ENCODE data around the gene MOB3C.
A peak's percentile ranks its signal among the peaks of the same experiment; 100 is the strongest.

The MOB3C gene

DNA sequence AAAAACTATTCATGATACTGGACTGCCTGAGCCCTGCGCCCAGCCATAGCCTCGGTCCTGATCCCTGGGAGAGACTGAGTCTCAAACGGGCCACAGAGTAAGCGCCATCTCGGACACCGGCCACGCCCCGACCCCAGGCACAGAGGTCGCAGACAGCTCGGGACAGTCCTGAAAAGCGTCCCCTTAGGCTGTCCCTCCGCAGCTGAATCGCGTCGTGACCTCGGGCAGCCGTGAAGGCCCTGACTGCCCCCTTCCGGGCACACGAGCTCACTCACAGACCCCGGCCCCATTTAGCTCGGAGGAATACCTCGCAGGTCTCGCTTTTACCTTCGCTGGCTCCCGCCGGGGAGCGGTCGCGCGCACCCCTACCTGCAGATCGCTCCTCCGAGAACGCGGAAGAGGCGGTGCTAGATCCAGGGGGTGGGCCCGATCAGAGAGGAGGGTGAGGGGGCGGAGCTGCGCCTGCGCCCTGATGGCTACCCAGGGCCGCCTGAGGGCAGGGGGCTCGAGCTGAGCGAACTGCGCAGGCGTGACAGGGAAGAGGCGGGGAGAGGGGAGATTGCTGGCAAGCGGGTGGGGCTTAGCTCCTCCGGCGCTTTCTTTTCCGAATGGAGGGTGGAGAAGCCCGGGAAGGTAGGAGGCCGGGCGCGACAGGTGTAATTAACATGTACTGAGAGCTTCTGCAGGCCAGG, 12.6 kb downstream of the MOB3C start, which contains the start of gene MKNK1:
Gene MKNK1 (minus strand): TSS at position 411 of the 692 bp plus-strand sequence. CDS start 20,941 bp downstream, outside the sequence.
- peak; percentile 99 for DNase-seq

DNA sequence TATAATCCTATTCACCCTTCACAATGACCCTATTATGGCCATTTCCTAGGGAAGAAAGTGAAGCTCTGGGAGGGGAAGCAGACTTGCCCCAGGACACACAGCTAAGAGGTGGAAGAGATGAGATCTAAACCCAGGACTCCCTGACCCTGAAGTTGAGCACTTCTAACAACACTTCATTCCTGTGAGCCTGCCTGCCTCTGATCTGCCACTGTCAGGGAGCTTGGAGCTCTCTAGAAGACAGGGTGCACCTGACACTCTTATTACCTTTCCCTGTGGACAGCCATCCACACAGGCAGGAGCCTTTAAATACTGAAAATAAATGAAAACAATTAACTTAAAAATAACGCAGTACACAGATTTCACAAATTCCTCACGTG, 13.1 kb downstream of the MOB3C start:
- no peak for DNase-seq

DNA sequence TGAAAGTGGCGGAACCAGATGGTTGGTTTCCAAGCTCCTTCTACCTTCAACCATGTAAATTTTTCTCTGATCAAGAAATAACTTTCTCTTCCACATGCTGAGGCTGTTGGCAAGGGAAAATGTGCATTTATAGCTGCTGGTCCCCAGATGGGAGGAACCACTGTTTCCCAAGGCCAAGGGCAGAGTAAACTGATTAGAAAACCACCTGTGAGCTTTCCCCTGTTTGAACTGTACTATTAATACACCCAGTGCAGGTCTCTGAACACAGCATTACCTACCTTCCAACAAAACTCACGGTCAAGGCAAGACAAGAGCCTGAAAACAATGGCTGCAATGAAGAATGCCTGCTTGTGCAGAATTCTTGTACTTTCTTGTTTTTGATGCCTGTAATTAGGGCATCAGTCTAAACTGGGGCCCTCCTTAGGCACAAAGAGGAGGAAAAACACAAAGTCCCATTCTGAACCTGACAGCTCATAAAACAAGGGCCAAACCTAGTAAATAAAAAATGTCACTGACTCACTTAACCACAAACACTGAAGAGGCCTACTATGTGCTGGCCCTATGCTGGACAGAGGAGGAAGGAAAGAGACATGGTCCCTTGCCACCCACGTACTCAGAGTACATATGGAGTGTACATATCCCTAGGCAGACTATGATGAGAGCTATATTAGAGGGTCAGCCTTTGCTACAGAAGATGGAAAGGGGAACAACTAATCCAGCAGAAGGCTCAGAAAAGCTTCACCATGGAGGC, 15.2 kb downstream of the MOB3C start:
- no peak for DNase-seq

DNA sequence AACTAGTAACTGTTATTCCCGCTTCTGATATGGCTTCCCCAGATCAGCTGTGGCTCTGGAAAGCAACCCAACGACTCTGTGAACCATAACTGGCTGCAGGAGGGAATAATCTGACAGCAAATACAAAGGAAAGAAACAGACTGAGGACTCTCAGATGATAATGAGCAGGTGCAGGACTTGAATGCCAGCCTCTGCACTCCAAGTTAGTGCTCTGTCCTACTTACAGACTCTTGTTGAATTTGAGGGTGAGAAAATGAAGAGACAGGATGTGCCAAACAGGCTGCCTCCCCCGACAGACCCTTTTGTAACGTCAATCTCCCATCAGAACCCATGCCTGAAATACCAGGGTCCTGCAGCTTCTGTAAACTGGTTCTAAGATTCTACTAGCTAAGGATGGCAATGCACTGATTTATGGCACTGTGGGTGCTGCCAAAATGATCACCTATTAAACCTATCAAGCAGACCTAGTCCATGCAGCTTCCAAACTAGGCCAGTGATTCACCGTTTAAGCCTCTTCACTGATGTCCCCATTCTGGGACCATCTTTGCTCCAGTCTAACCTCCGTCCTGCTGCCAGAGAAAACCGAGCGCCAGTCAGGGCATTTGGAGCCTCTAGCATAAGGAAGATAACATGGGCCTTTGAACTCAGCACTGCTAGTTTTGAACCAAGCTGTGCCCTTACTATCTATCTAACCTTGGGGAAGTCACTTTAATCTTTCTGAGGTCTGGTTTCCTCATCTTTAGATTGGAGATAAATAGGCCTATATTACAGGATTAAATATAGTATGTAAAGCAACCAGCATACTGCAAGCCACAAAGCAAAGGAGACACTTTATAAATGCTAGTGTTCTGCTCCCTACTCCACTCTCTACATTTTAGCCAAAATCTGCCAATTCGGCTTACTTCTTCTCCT, 17.3 kb downstream of the MOB3C start:
- no peak for DNase-seq

GRCh38 chr1:46596846-46597245, 19.8 kb downstream of the MOB3C start:
- no peak for DNase-seq

DNA sequence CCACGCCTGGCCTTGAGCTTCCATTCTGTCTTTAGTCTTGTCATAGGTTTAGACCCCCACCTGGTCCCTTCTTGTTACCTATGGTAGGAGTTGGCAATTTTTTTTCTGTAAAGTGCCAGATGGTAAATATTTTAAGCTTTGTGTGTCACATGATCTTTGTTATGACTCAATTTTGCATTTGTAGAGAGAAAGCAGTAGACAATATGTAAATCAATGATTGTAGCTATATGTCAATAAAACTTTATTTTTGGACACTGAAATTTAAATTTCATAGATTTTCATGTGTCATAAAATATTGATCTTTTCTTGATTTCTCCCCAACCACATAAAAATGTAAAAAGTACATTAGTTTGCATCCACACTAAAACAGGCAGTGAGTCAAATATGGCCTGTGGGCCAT, 20.6 kb downstream of the MOB3C start:
- no peak for DNase-seq

DNA sequence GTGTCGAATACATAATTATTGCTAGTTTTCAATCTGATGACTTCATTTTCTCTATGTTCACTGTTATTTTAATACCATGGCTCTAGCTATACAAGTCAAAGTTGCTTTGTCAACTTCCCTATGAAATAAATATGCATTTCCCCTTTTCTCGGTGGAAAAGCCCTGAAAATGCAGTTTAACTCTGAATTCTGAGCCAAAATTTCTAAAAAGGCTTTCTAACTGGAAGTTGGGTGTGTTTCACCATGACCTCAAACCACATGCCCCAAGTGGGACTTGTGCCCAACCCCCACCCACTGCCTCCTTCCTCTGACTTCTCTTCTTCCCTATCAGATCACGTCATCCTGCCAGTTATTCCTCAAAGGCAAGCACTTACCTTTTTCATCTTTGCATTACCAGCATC, 21.5 kb downstream of the MOB3C start:
- DNase-seq, result no peak

- DNase-seq, result no peak
These were observed 22.5 kb downstream of the MOB3C start for GRCh38 chr1:46594063-46594462.

- no peak for DNase-seq
These were observed 23.8 kb downstream of the MOB3C start for GRCh38 chr1:46592823-46593222.

DNA sequence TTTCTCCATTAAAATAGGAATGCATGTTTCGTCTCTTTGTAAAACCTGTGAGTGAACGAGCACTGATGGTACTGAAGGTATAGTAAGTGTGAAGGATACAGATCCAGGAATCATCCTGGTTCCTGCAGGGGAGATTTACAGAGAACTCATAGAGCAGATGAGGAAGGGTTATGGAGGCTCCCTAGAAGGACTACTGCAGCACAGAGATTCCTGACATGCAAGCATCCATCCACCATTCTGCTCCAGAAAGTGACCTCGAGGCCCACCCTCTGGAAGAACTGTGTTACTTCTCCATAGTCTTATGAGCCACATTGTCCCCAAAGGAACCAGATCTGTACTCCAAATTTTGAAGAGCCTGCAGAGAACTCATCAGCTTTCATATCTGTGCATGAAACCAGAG, 27.1 kb downstream of the MOB3C start:
- no peak for DNase-seq

DNA sequence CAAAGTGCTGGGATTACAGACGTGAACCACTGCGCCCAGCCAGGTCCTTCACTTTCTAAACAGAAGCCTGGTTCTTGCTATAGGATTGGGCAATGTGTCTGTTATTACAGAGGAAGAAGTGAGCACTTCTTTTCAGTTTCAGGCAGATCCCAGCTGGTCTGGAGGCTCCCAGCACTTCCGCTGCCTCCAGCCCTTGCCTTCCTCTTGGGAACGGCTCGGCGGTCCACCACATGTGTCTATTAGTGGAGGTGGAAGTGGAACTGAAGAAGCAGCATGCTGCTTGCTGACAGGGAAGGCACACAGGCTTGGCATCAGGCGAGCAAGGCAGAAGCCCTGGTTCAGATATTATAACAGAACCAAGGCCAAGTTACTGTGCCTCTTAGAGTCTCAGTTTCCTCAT, 29.5 kb downstream of the MOB3C start:
- no peak for DNase-seq

- DNase-seq, result no peak
These were observed 31.2 kb downstream of the MOB3C start for GRCh38 chr1:46585312-46585938.

GRCh38 chr1:46583494-46583893, 33.1 kb downstream of the MOB3C start:
- DNase-seq, result no peak

GRCh38 chr1:46582972-46583371, 33.6 kb downstream of the MOB3C start:
- DNase-seq, result no peak

GRCh38 chr1:46581681-46582455, 34.7 kb downstream of the MOB3C start:
- DNase-seq, result no peak

DNA sequence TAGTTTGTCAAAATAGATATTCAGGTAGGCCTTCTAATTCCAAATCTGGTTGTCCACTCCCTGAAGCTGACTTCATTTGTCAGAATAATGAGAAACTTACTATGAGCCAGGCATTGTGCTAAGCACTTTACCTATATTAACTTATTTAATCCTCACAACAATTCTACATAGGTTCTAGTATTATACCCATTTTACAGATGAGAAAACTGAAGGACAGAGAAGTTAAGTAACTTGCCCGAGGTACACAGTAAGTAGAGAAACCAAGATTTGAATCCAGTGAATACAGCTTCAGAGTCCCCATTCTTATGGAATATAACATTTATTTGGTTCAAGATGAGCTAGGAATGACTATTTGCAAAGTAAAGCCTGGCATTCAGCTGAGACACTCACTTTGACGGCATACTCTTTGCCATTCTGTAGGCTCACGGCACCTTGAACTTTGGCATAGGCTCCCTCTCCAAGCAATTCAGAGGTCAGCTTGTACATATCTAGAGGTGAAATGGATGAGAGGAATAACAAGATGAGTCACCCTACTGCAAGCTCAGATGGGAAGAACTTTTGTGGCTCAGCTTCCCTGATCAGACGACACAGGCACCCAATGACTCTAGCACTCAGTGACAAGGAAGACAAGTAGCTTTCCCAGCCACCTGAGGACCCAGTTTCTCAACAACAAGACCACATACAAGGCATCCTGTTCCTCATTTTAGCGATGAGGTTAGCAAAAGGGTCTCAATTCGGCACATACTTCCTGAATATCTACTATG, 36.3 kb downstream of the MOB3C start:
- DNase-seq, result no peak

GRCh38 chr1:46577671-46578070, 38.9 kb downstream of the MOB3C start:
- DNase-seq, result no peak

GRCh38 chr1:46576596-46576995, 40.0 kb downstream of the MOB3C start:
- no peak for DNase-seq

- no peak for DNase-seq
These were observed 40.8 kb downstream of the MOB3C start for GRCh38 chr1:46575778-46576177.

DNA sequence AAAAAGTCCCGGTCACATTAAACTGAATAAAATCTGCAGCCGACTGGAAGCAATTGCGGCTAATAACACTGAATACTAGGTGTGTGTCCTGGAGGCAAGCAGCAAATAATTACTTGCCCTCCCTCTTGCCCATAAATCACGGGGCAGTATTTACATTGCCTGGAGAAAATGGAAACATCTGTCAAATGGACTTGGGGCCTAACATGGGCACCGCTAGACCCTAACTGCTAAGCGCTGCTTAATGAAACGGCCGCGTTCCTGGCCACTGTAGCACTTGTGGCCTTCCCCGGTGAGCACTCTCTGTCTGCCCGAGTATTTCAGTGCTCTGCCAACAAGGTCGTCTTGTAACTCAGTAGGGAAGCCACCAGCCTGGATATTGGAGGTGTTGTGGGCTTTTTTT, 41.3 kb downstream of the MOB3C start:
- DNase-seq, result no peak

DNA sequence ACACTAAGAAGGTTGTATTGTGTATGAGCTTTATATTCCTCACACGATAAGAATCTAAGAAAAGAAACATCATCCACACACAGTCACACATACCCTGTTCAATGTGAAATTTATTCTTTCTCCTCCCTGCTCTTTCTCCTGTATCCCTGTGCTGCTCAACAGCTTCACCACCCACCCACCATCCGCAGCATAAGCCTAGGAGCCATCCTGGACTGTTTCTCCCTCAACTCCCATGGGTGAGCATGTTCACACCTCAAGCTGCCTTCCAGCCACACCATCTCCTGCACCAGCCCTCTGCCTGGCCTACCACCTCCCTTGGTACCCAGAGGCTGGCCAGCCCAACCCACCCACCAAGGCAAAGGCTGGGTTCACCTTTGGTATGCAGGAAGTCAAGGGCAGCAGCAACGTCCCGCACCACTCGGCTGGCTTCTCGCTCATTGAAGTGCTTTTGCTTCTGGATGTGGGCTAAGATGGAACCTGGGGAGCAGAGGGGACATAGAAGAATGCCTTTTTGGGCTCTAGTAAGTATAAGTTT, 44.9 kb downstream of the MOB3C start:
- DNase-seq, result no peak
